ENCODE data around the gene CYP27C1.

GRCh38 chr2:127255146-127255545 is 35.0 kb upstream of the CYP27C1 start:
- no peak for TF ChIP-seq CTCF (IDR thresholded peaks at IDR 0.05)
- TF ChIP-seq POLR2A (IDR thresholded peaks at IDR 0.05) = no peak

Measured in thyroid gland (tissue), 4 donors.